Ishikawa (cell line): ENCODE results near the gene TM4SF20.

Experiments
- CEBPB ChIP-seq: IDR thresholded peaks from 2 replicates; pipeline ENCODE4 v1.6.1; 2012
- CREB1 ChIP-seq: IDR thresholded peaks from 2 replicates; pipeline ENCODE4 v1.6.1; 2012; ENCODE audit warnings: low read depth
- EGR1 ChIP-seq: IDR thresholded peaks from 2 replicates; pipeline ENCODE4 v1.6.1; 2012
- EP300 ChIP-seq: IDR thresholded peaks from 2 replicates; pipeline ENCODE4 v1.6.1; 2012; ENCODE audit warnings: borderline replicate concordance
- FOXM1 ChIP-seq: IDR thresholded peaks from 2 replicates; pipeline ENCODE4 v1.6.1; 2012; ENCODE audit warnings: low read depth, borderline replicate concordance
- NFIC ChIP-seq: IDR thresholded peaks from 2 replicates; pipeline ENCODE4 v1.6.1; 2012
- RAD21 ChIP-seq: IDR thresholded peaks from 2 replicates; pipeline ENCODE4 v1.6.1; 2012; ENCODE audit warnings: low read depth
- TAF1 ChIP-seq: IDR thresholded peaks from 2 replicates; pipeline ENCODE4 v1.6.1; 2012; ENCODE audit warnings: low read depth, mild to moderate bottlenecking
- TCF12 ChIP-seq: IDR thresholded peaks from 2 replicates; pipeline ENCODE4 v1.6.1; 2012; ENCODE audit warnings: low read depth
- TEAD4 ChIP-seq: IDR thresholded peaks from 2 replicates; pipeline ENCODE4 v1.6.1; 2012
- YY1 ChIP-seq: IDR thresholded peaks from 2 replicates; pipeline ENCODE4 v1.6.1; 2012; ENCODE audit warnings: low read depth
- ZBTB7A ChIP-seq: IDR thresholded peaks from 2 replicates; pipeline ENCODE4 v1.6.1; 2012; ENCODE audit warnings: low read depth
- TF ChIP-seq, protein P1 (sequence below): IDR thresholded peaks from 2 replicates; pipeline ENCODE4 v1.6.1; 2012
- TF ChIP-seq, protein P2 (sequence below): IDR thresholded peaks from 2 replicates; pipeline ENCODE4 v1.6.1; 2012
- TF ChIP-seq, protein P3 (sequence below): IDR thresholded peaks from 2 replicates; pipeline ENCODE4 v1.6.1; 2012; ENCODE audit warnings: low read depth, mild to moderate bottlenecking

Gene TM4SF20

DNA sequence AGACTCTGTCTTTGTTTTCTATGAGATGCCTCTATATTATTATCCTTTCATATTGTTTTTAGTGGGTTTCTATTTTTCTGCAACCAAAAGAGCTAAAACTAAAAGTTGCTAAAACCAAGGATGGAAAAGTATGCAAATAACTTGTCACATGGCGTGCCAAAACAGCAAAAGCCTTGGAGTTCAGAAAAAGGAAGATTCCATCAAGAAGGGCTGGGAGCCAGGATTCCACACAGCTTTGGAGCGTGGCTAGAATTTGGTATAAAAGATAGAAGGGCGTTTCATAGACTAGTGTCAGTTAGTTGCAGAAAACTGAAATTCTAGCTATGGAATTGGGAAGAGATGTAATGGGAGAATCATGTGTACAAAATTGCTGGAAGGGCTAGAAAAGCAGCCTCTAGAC, 4.6 kb upstream of the TM4SF20 start:
- TF ChIP-seq FOXM1 = no peak
- TF ChIP-seq, protein P1, sequence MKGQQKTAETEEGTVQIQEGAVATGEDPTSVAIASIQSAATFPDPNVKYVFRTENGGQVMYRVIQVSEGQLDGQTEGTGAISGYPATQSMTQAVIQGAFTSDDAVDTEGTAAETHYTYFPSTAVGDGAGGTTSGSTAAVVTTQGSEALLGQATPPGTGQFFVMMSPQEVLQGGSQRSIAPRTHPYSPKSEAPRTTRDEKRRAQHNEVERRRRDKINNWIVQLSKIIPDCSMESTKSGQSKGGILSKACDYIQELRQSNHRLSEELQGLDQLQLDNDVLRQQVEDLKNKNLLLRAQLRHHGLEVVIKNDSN = no peak
- TF ChIP-seq RAD21 = no peak
- no peak for TF ChIP-seq YY1
- no peak for TF ChIP-seq NFIC
- no peak for TF ChIP-seq CEBPB
- TF ChIP-seq ZBTB7A = no peak

DNA sequence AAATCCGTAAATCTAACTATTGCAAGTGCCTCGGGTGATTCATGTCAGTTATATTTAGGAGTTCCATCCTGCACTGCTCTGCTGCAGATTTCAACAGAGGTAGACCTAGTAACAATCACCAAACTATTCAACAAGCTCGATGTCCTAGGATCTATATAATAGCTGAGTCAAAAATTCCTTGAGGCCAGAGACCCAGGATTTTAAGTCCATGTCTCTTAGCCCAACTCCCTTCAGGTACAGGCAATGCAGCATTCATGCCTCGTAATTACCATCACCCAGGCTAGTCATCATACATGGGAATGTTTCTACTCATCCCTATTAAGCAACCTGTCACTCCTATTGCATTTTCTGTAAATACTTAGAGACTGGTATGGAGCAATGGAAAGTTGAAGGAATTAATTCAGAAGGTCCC, 729 bp downstream of the TM4SF20 start:
- TF ChIP-seq TEAD4 (no peak), EP300 (no peak), RAD21 (no peak), TAF1 (no peak), CREB1 (no peak), NFIC (no peak), CEBPB (no peak), ZBTB7A (no peak), YY1 (no peak), FOXM1 (no peak), EGR1 (no peak), TCF12 (no peak)
- TF ChIP-seq, protein P2, sequence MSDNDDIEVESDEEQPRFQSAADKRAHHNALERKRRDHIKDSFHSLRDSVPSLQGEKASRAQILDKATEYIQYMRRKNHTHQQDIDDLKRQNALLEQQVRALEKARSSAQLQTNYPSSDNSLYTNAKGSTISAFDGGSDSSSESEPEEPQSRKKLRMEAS = no peak
- TF ChIP-seq, protein P1 = no peak
- TF ChIP-seq, protein P3, sequence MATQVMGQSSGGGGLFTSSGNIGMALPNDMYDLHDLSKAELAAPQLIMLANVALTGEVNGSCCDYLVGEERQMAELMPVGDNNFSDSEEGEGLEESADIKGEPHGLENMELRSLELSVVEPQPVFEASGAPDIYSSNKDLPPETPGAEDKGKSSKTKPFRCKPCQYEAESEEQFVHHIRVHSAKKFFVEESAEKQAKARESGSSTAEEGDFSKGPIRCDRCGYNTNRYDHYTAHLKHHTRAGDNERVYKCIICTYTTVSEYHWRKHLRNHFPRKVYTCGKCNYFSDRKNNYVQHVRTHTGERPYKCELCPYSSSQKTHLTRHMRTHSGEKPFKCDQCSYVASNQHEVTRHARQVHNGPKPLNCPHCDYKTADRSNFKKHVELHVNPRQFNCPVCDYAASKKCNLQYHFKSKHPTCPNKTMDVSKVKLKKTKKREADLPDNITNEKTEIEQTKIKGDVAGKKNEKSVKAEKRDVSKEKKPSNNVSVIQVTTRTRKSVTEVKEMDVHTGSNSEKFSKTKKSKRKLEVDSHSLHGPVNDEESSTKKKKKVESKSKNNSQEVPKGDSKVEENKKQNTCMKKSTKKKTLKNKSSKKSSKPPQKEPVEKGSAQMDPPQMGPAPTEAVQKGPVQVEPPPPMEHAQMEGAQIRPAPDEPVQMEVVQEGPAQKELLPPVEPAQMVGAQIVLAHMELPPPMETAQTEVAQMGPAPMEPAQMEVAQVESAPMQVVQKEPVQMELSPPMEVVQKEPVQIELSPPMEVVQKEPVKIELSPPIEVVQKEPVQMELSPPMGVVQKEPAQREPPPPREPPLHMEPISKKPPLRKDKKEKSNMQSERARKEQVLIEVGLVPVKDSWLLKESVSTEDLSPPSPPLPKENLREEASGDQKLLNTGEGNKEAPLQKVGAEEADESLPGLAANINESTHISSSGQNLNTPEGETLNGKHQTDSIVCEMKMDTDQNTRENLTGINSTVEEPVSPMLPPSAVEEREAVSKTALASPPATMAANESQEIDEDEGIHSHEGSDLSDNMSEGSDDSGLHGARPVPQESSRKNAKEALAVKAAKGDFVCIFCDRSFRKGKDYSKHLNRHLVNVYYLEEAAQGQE = no peak

DNA sequence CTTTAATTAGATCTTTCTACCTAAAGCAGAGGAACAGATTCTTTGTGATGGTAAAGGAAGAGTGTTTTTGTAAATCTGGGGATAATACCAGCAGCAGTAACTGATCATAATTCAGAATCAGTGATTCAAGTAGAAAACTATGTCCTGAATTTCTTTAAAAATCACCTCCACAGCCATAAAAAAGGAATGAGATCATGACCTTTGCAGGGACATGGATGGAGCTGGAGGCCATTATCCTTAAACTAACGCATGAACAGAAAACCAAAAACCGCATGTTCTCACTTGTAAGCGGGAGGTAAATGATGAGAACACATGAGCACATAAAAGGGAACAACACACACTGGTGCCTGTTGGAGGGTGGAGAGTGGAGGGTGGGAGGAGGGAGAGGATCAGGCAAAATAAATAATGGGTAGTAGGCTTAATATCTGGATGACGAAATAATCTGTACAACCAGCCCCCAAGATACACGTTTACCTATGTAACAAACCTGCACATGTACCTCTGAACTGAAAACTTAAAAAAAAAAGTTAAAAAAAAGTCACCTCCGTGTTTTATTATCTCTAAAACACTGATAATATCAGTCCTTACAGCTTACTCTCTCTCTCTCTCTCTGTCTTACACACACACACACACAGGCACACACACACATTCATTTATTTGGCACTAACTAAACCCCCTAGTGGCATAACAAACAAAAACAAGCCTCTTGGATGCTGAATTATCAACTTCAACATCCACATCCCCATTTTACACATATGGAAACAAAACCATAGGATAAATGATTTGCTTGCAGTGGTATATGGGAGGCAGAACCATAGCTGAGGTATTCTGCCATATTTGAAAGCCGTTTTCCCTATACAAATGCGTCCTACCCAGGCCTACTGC, 1.4 kb downstream of the TM4SF20 start:
- TF ChIP-seq, protein P2 = no peak
- TF ChIP-seq ZBTB7A (no peak), FOXM1 (no peak), TCF12 (no peak), NFIC (no peak), YY1 (no peak), TAF1 (no peak), CREB1 (no peak), EP300 (no peak), TEAD4 (no peak), EGR1 (no peak), RAD21 (no peak), CEBPB (no peak)
- TF ChIP-seq, protein P1 = no peak
- TF ChIP-seq, protein P3 = no peak

DNA sequence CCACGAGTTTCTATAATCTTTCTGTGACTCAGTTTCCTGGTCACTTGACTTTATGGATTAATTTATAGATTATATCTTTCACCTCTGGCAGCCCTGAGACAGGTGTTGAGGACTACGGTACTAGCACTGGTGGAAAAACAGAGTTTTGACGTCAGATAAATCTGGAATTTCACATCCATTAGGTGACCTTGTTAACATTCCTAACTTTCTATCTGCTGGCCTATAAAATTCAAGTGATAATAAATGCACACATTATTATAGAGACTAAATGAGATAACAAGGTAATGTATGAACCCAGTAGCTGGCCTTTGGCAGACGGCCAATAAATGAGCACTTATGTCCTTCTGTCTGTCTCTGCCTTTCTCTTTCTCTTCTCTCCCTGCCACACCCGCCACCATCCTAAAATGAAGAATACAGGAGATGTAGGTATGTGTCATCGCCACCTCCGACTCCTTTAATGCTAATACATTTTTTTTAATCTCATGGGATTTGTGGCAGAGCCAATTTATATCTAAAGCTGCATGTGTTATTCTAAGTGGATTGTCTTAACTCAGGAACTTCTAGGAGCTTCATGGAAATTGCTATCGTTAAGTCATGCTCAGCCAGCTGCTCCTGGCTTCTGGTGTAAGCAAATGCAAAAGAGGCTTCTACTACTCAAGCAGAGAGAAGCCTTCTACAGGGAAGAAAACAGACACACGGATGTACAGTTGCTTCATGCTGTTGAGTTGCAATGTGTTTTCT, 2.3 kb downstream of the TM4SF20 start:
- TF ChIP-seq, protein P3 = no peak
- TF ChIP-seq EP300 (no peak), RAD21 (no peak), YY1 (no peak), CEBPB (no peak), CREB1 (no peak), ZBTB7A (no peak), EGR1 (no peak), FOXM1 (no peak), TAF1 (no peak), TEAD4 (no peak), TCF12 (no peak), NFIC (no peak)
- TF ChIP-seq, protein P2 = no peak
- TF ChIP-seq, protein P1 = no peak
